AG04449 (cell line): ENCODE results near the gene ESF1.

Experiments
- CTCF ChIA-PET: fragments of 350-600 bp; formaldehyde crosslinking; extraction: SDS; loops from one replicate; lab custom pipeline; 2021; ENCODE audit warnings: antibody characterized with exemption; lab: Yijun Ruan, JAX
- POLR2A ChIA-PET: fragments of 400-600, 350-600 bp; formaldehyde crosslinking; extraction: SDS; loops from one replicate; lab custom pipeline; 2020; ENCODE audit warnings: antibody characterized with exemption, inconsistent platforms; lab: Yijun Ruan, JAX
- DNase-seq: peaks from one replicate; pipeline ENCODE4 v3.0.0-alpha.2; 2010; ENCODE audit warnings: low read depth, low spot score
- H3K4me3 ChIP-seq: 2 replicates; pipeline ENCODE4 v1.5.1; 2011; ENCODE audit warnings: low read depth, mild to moderate bottlenecking, control low read depth, low read length
- TF ChIP-seq, protein P1 (sequence below): IDR thresholded peaks from one replicate; pipeline ENCODE4 v1.5.1; 2011; ENCODE audit warnings: mild to moderate bottlenecking, moderate library complexity, low read length, control low read depth, inconsistent platforms; ENCODE audit not compliant: insufficient read depth; ENCODE audit errors: missing control alignments

ESF1 gene

GRCh38 chr20:13758884-13759283, 25.8 kb downstream of the ESF1 start:
- DNase-seq = no peak
- CTCF ChIA-PET = interaction anchor here (1.1 to 1.2 kb wide), 2 partner anchors 12 to 29 kb away, joined by 4 read pairs; no protein-coding TSS in a partner anchor
- TF ChIP-seq, protein P1, sequence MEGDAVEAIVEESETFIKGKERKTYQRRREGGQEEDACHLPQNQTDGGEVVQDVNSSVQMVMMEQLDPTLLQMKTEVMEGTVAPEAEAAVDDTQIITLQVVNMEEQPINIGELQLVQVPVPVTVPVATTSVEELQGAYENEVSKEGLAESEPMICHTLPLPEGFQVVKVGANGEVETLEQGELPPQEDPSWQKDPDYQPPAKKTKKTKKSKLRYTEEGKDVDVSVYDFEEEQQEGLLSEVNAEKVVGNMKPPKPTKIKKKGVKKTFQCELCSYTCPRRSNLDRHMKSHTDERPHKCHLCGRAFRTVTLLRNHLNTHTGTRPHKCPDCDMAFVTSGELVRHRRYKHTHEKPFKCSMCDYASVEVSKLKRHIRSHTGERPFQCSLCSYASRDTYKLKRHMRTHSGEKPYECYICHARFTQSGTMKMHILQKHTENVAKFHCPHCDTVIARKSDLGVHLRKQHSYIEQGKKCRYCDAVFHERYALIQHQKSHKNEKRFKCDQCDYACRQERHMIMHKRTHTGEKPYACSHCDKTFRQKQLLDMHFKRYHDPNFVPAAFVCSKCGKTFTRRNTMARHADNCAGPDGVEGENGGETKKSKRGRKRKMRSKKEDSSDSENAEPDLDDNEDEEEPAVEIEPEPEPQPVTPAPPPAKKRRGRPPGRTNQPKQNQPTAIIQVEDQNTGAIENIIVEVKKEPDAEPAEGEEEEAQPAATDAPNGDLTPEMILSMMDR = no peak
- H3K4me3 ChIP-seq = no peak overlapping the region
- POLR2A ChIA-PET = no interaction called here

DNA sequence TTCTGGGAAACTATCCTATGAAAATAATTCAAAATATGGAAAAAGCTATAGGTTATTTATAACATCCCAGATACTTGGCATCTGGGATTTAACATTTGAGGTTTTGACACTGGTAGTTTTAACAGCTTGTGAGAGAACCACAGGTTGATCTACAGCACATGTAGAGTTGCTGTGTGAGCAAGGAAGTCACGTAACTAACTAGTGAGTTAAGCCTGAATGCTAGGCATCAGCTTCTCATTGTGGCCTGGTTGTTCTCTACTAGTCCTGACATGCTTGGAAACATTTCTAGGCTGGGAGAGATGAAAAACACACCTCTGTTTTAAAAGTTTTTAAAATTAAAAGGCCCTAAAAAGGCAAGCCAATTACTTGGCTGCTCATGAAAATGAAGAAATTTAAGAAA, 28.2 kb downstream of the ESF1 start:
- no peak for DNase-seq
- no peak overlapping the region for H3K4me3 ChIP-seq
- POLR2A ChIA-PET = no interaction called here
- TF ChIP-seq, protein P1 = no peak
- CTCF ChIA-PET = interaction anchor here (0.7 to 2.8 kb wide), 2 partner anchors 15 to 210 kb away, joined by 3 to 22 read pairs; no protein-coding TSS in a partner anchor

DNA sequence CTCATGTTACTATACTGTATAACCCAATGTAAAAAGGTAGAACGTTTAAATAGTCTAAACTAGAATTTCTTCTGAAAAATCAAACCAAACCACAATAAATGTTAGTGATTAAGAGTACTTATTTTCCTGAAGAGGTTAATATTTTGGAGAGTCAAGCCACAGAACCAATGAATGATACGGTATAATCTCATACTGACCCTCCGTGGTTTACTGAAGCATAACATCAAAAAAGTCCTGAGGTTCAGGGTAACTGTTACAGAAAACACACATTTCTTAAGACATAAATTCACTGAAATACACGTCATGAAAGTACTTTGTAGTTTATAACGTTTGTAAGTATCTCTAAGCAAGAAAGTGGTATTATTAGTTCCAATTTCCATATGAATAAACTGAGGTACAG, 28.9 kb downstream of the ESF1 start:
- no peak for DNase-seq
- no peak overlapping the region for H3K4me3 ChIP-seq
- ChIA-PET CTCF (interaction anchor here (2.8 to 5.9 kb wide), 2 partner anchors 15 to 16 kb away, joined by 22 to 32 read pairs; no protein-coding TSS in a partner anchor), POLR2A (no interaction called here)
- TF ChIP-seq, protein P1 = no peak

- TF ChIP-seq, protein P1 = no peak
- CTCF ChIA-PET = interaction anchor here (0.9 to 5.9 kb wide), 2 partner anchors 10 to 17 kb away, joined by 3 to 32 read pairs; no protein-coding TSS in a partner anchor
Measured at GRCh38 chr20:13753436-13754036, 31.2 kb downstream of the ESF1 start.

DNA sequence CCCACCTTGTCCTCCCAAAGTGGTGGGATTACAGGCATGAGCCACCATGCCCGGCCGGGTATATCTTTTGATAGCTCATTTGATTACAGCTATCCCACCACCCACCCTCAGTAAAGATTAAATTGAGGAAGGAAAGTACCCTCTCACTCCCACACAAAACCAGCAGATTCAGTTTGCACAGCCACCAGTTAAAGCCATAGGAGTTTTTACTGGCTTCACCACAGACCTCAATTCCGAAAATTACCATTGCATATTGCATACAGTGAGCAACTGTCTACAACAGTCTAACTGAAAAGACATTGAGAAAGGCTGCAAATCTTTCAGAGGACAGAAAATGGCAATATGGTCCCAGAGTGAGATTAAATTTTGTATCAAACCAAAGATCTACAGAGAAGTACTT, 34.9 kb downstream of the ESF1 start:
- POLR2A ChIA-PET = no interaction called here

More at GRCh38 chr20:13753436-13754036, 31.2 kb downstream of the ESF1 start:
- POLR2A ChIA-PET = no interaction called here
- DNase-seq = no peak
- no peak overlapping the region for H3K4me3 ChIP-seq

DNA sequence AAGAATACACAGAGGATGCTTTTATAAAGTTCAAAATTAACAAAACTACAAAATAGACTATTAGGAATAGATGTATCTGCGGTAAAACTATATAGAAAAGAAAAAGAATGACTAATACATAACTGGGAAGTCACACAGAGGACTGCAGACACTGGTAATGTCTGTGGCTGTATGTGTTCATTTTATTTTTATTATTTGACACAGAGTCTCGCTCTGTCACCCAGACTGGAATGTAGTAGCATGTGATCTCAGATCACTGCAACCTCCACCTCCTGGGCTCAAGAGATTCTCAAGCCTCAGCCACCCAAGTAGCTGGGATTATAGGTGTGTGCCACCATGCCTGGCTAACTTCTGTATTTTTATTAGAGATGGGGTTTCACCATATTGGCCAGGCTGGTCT, 38.9 kb downstream of the ESF1 start:
- POLR2A ChIA-PET = no interaction called here
- TF ChIP-seq, protein P1 = no peak
- CTCF ChIA-PET = no interaction called here
- H3K4me3 ChIP-seq = no peak overlapping the region
- no peak for DNase-seq

More for the DNA sequence above, 34.9 kb downstream of the ESF1 start:
- no peak for DNase-seq
- TF ChIP-seq, protein P1 = no peak
- CTCF ChIA-PET = interaction anchor here (1.1 to 5.9 kb wide), 2 partner anchors 12 to 21 kb away, joined by 7 to 32 read pairs; no protein-coding TSS in a partner anchor
- no peak overlapping the region for H3K4me3 ChIP-seq
